Stomach (tissue), 4 donors: ENCODE results near the gene STPG4.

Source experiments
- CTCF ChIP-seq, 7 experiments: fragments of 450-650 bp in 4 of 7; fragments of 200-600 bp in 3 of 7; sonication (generic) in 3 of 7; IDR thresholded peaks; one replicate each; pipeline ENCODE4 v1.5.1; 2016 to 2019; ENCODE audit warnings: antibody characterized with exemption in 7 of 7, control low read depth in 2 of 7, mild to moderate bottlenecking in 1 of 7
- EP300 ChIP-seq: sonication (generic); formaldehyde crosslinking; IDR thresholded peaks from one replicate; pipeline ENCODE4 v1.6.1; 2017; ENCODE audit warnings: antibody characterized with exemption
- POLR2AphosphoS5 ChIP-seq, 3 donors: sonication (generic); formaldehyde crosslinking; IDR thresholded peaks; one replicate each; pipeline ENCODE4 v1.6.1; 2016; ENCODE audit warnings: antibody characterized with exemption in 3 of 3

- TF ChIP-seq EP300, result no peak
- no peak for TF ChIP-seq CTCF (IDR thresholded peaks at IDR 0.05)
- no peak for TF ChIP-seq POLR2AphosphoS5 (IDR thresholded peaks at IDR 0.05)
These were observed 60.5 kb downstream of the STPG4 start for GRCh38 chr2:47094511-47095142.
